Kidney capillary endothelial cell (primary cell): Measurements from ENCODE around the gene MOV10.

Experiments
- DNase-seq: peaks from one replicate; pipeline ENCODE4 v3.0.0-alpha.2; 2018; ENCODE audit warnings: low spot score

MOV10 gene

GRCh38 chr1:112743174-112744008 is 68.9 kb downstream of the MOV10 start:
- DNase-seq, result no peak

GRCh38 chr1:112744009-112744578 is 69.6 kb downstream of the MOV10 start:
- no peak for DNase-seq

- DNase-seq, result no peak
Observed at GRCh38 chr1:112748396-112748795, 73.9 kb downstream of the MOV10 start.
